COLO668 (cell line): ENCODE measurements around the gene TMED9.
A peak's percentile ranks its signal among the peaks of the same experiment; 100 is the strongest.

Experiments
- DNase-seq: peaks from one replicate; lab custom pipeline; 2025; ENCODE audit not compliant: unreplicated experiment; lab: John Stamatoyannopoulos, UW

TMED9 gene

GRCh38 chr5:177576169-177576568 is 15.8 kb upstream of the TMED9 start:
- peak; percentile 13 for DNase-seq

- DNase-seq = no peak
These were observed 13.7 kb upstream of the TMED9 start for GRCh38 chr5:177578316-177578715.

- DNase-seq = peak; percentile 41
These were observed 3.5 kb upstream of the TMED9 start for GRCh38 chr5:177588413-177588909.

- no peak for DNase-seq
These were observed 1.6 kb upstream of the TMED9 start for GRCh38 chr5:177590406-177590805.

GRCh38 chr5:177591690-177592009 is 353 bp upstream of the TMED9 start:
- DNase-seq = no peak

GRCh38 chr5:177592905-177593304 is 902 bp downstream of the TMED9 start:
- no peak for DNase-seq

GRCh38 chr5:177593511-177593910 is 1.5 kb downstream of the TMED9 start:
- no peak for DNase-seq

GRCh38 chr5:177594071-177594470 is 2.1 kb downstream of the TMED9 start:
- DNase-seq = no peak

GRCh38 chr5:177595026-177595585 is 3.1 kb downstream of the TMED9 start:
- DNase-seq = no peak

GRCh38 chr5:177595991-177596774 is 4.2 kb downstream of the TMED9 start:
- DNase-seq = no peak

GRCh38 chr5:177596775-177597238 is 4.8 kb downstream of the TMED9 start:
- DNase-seq = no peak

GRCh38 chr5:177598477-177598876 is 6.5 kb downstream of the TMED9 start:
- DNase-seq = no peak

GRCh38 chr5:177599731-177600507 is 7.9 kb downstream of the TMED9 start, which contains the start of gene B4GALT7:
B4GALT7 (plus strand) TSS chr5:177600132; CDS start chr5:177600211, 79 bp downstream.
- DNase-seq = peak; percentile 85

GRCh38 chr5:177600508-177601018 is 8.6 kb downstream of the TMED9 start:
- DNase-seq = peak; percentile 8

GRCh38 chr5:177601126-177601525 is 9.1 kb downstream of the TMED9 start:
- no peak for DNase-seq

GRCh38 chr5:177601577-177602457 is 9.8 kb downstream of the TMED9 start:
- DNase-seq = peak; percentile 6

- no peak for DNase-seq
These were observed 10.4 kb downstream of the TMED9 start for GRCh38 chr5:177602458-177602830.

- DNase-seq = no peak
These were observed 11.6 kb downstream of the TMED9 start for GRCh38 chr5:177603631-177604030.

- DNase-seq = no peak
These were observed 12.1 kb downstream of the TMED9 start for GRCh38 chr5:177604116-177604521.

- DNase-seq = no peak
These were observed 12.7 kb downstream of the TMED9 start for GRCh38 chr5:177604656-177605055.

GRCh38 chr5:177605078-177605477 is 13.1 kb downstream of the TMED9 start:
- no peak for DNase-seq
